Measurements from ENCODE around the gene AP3B1. TPM values are rescaled to one million over a fixed set of nuclear protein-coding genes. Genes with fewer than 3 reads are reported as not detected.

Gene AP3B1
- total RNA-seq, 1 experiment from 2014 or later: 50.3 TPM

DNA sequence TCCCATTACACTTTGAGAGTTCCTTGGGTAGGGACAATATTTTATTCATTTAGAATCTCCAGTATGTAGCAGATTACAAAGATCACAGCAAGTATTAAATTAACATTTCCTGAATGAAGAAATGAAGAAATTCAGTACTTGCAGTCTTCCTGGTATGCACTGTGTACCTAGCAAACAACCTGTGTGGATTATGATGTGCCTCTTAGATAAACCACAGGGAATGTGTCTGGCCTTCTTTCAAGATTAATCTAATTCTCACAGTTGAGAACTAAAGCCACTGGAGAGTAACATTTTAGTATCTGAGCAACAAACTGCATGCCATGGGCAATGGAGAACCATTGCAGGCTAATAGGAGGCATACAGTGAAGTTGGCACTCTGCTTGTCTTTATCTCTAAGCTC lies 199.4 kb downstream of the AP3B1 start:
- H3K27me3 Mint-ChIP-seq (ENCODE audit: low read depth): peaks cover 3% of the 10 kb centered on the region; the same call in 1 of the 2 replicates
- TF ChIP-seq FOXK1 (CRISPR knock-in tag; IDR thresholded peaks at IDR 0.05) (no peak), GRHL2 (CRISPR knock-in tag; IDR thresholded peaks at IDR 0.05; ENCODE audit: insufficient replicate concordance, severe bottlenecking) (no peak), TEAD1 (CRISPR knock-in tag; IDR thresholded peaks at IDR 0.05) (no peak), MYBL2 (CRISPR knock-in tag; IDR thresholded peaks at IDR 0.05) (no peak), GABPB1 (CRISPR knock-in tag; IDR thresholded peaks at IDR 0.05) (no peak)
- TF ChIP-seq, protein P1, sequence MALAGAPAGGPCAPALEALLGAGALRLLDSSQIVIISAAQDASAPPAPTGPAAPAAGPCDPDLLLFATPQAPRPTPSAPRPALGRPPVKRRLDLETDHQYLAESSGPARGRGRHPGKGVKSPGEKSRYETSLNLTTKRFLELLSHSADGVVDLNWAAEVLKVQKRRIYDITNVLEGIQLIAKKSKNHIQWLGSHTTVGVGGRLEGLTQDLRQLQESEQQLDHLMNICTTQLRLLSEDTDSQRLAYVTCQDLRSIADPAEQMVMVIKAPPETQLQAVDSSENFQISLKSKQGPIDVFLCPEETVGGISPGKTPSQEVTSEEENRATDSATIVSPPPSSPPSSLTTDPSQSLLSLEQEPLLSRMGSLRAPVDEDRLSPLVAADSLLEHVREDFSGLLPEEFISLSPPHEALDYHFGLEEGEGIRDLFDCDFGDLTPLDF (CRISPR knock-in tag; IDR thresholded peaks at IDR 0.05): no peak
- TF ChIP-seq, protein P2, sequence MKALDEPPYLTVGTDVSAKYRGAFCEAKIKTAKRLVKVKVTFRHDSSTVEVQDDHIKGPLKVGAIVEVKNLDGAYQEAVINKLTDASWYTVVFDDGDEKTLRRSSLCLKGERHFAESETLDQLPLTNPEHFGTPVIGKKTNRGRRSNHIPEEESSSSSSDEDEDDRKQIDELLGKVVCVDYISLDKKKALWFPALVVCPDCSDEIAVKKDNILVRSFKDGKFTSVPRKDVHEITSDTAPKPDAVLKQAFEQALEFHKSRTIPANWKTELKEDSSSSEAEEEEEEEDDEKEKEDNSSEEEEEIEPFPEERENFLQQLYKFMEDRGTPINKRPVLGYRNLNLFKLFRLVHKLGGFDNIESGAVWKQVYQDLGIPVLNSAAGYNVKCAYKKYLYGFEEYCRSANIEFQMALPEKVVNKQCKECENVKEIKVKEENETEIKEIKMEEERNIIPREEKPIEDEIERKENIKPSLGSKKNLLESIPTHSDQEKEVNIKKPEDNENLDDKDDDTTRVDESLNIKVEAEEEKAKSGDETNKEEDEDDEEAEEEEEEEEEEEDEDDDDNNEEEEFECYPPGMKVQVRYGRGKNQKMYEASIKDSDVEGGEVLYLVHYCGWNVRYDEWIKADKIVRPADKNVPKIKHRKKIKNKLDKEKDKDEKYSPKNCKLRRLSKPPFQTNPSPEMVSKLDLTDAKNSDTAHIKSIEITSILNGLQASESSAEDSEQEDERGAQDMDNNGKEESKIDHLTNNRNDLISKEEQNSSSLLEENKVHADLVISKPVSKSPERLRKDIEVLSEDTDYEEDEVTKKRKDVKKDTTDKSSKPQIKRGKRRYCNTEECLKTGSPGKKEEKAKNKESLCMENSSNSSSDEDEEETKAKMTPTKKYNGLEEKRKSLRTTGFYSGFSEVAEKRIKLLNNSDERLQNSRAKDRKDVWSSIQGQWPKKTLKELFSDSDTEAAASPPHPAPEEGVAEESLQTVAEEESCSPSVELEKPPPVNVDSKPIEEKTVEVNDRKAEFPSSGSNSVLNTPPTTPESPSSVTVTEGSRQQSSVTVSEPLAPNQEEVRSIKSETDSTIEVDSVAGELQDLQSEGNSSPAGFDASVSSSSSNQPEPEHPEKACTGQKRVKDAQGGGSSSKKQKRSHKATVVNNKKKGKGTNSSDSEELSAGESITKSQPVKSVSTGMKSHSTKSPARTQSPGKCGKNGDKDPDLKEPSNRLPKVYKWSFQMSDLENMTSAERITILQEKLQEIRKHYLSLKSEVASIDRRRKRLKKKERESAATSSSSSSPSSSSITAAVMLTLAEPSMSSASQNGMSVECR (CRISPR knock-in tag; IDR thresholded peaks at IDR 0.05; ENCODE audit: borderline replicate concordance): no peak
- TF ChIP-seq, protein P3, sequence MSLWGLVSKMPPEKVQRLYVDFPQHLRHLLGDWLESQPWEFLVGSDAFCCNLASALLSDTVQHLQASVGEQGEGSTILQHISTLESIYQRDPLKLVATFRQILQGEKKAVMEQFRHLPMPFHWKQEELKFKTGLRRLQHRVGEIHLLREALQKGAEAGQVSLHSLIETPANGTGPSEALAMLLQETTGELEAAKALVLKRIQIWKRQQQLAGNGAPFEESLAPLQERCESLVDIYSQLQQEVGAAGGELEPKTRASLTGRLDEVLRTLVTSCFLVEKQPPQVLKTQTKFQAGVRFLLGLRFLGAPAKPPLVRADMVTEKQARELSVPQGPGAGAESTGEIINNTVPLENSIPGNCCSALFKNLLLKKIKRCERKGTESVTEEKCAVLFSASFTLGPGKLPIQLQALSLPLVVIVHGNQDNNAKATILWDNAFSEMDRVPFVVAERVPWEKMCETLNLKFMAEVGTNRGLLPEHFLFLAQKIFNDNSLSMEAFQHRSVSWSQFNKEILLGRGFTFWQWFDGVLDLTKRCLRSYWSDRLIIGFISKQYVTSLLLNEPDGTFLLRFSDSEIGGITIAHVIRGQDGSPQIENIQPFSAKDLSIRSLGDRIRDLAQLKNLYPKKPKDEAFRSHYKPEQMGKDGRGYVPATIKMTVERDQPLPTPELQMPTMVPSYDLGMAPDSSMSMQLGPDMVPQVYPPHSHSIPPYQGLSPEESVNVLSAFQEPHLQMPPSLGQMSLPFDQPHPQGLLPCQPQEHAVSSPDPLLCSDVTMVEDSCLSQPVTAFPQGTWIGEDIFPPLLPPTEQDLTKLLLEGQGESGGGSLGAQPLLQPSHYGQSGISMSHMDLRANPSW (CRISPR knock-in tag; conservative IDR thresholded peaks at IDR 0.05; ENCODE audit: low read depth): no peak
- TF ChIP-seq, protein P4, sequence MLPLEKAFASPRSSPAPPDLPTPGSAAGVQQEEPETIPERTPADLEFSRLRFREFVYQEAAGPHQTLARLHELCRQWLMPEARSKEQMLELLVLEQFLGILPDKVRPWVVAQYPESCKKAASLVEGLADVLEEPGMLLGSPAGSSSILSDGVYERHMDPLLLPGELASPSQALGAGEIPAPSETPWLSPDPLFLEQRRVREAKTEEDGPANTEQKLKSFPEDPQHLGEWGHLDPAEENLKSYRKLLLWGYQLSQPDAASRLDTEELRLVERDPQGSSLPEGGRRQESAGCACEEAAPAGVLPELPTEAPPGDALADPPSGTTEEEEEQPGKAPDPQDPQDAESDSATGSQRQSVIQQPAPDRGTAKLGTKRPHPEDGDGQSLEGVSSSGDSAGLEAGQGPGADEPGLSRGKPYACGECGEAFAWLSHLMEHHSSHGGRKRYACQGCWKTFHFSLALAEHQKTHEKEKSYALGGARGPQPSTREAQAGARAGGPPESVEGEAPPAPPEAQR (CRISPR knock-in tag; IDR thresholded peaks at IDR 0.05): no peak
- TF ChIP-seq, protein P5, sequence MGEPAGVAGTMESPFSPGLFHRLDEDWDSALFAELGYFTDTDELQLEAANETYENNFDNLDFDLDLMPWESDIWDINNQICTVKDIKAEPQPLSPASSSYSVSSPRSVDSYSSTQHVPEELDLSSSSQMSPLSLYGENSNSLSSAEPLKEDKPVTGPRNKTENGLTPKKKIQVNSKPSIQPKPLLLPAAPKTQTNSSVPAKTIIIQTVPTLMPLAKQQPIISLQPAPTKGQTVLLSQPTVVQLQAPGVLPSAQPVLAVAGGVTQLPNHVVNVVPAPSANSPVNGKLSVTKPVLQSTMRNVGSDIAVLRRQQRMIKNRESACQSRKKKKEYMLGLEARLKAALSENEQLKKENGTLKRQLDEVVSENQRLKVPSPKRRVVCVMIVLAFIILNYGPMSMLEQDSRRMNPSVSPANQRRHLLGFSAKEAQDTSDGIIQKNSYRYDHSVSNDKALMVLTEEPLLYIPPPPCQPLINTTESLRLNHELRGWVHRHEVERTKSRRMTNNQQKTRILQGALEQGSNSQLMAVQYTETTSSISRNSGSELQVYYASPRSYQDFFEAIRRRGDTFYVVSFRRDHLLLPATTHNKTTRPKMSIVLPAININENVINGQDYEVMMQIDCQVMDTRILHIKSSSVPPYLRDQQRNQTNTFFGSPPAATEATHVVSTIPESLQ (CRISPR knock-in tag; IDR thresholded peaks at IDR 0.05): no peak
- TF ChIP-seq, protein P6, sequence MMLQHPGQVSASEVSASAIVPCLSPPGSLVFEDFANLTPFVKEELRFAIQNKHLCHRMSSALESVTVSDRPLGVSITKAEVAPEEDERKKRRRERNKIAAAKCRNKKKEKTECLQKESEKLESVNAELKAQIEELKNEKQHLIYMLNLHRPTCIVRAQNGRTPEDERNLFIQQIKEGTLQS (CRISPR knock-in tag; conservative IDR thresholded peaks at IDR 0.05): no peak
- ChIA-PET CTCF (no interaction called here), POLR2A (no interaction called here)
- H3K4me1 Mint-ChIP-seq: no peaks in the 10 kb centered on the region
- no peak overlapping the region for H3K27ac Mint-ChIP-seq
- H3K9me3 Mint-ChIP-seq: peaks cover 24% of the 10 kb centered on the region
- no peak for ATAC-seq
- DNase-seq (ENCODE audit: low spot score): no peak
- peaks cover 41% of the 10 kb centered on the region for H3K36me3 Mint-ChIP-seq
- no peak overlapping the region for H3K4me3 Mint-ChIP-seq

DNA sequence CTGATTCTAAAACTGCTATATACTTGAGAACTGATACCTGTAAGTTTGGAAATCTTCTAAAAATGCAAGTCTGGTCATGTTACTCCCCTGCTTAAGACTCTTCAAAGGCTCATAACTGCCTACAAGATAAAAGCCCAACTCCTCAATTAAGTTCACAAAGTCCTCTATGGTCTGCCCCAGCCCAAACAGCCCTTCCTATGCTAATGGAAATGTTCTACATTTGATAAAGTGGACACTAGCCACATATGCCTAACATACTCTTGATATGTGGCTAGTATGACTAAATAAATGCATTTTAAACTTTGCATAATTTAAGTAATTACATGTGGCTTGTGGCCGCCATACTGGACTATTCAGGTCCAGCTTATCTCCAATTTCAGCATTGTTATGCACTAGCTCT lies 204.5 kb downstream of the AP3B1 start:
- no peak overlapping the region for H3K27ac Mint-ChIP-seq
- ATAC-seq: no peak
- TF ChIP-seq ZNF317 (CRISPR knock-in tag; IDR thresholded peaks at IDR 0.05; ENCODE audit: borderline replicate concordance, low read depth) (no peak), FOXK1 (CRISPR knock-in tag; IDR thresholded peaks at IDR 0.05) (no peak), NR1H2 (CRISPR knock-in tag; IDR thresholded peaks at IDR 0.05) (no peak), SMAD4 (CRISPR knock-in tag; IDR thresholded peaks at IDR 0.05) (no peak), JAZF1 (CRISPR knock-in tag; IDR thresholded peaks at IDR 0.05) (no peak)
- TF ChIP-seq, protein P7, sequence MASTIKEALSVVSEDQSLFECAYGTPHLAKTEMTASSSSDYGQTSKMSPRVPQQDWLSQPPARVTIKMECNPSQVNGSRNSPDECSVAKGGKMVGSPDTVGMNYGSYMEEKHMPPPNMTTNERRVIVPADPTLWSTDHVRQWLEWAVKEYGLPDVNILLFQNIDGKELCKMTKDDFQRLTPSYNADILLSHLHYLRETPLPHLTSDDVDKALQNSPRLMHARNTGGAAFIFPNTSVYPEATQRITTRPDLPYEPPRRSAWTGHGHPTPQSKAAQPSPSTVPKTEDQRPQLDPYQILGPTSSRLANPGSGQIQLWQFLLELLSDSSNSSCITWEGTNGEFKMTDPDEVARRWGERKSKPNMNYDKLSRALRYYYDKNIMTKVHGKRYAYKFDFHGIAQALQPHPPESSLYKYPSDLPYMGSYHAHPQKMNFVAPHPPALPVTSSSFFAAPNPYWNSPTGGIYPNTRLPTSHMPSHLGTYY (CRISPR knock-in tag; IDR thresholded peaks at IDR 0.05): no peak
- TF ChIP-seq, protein P8, sequence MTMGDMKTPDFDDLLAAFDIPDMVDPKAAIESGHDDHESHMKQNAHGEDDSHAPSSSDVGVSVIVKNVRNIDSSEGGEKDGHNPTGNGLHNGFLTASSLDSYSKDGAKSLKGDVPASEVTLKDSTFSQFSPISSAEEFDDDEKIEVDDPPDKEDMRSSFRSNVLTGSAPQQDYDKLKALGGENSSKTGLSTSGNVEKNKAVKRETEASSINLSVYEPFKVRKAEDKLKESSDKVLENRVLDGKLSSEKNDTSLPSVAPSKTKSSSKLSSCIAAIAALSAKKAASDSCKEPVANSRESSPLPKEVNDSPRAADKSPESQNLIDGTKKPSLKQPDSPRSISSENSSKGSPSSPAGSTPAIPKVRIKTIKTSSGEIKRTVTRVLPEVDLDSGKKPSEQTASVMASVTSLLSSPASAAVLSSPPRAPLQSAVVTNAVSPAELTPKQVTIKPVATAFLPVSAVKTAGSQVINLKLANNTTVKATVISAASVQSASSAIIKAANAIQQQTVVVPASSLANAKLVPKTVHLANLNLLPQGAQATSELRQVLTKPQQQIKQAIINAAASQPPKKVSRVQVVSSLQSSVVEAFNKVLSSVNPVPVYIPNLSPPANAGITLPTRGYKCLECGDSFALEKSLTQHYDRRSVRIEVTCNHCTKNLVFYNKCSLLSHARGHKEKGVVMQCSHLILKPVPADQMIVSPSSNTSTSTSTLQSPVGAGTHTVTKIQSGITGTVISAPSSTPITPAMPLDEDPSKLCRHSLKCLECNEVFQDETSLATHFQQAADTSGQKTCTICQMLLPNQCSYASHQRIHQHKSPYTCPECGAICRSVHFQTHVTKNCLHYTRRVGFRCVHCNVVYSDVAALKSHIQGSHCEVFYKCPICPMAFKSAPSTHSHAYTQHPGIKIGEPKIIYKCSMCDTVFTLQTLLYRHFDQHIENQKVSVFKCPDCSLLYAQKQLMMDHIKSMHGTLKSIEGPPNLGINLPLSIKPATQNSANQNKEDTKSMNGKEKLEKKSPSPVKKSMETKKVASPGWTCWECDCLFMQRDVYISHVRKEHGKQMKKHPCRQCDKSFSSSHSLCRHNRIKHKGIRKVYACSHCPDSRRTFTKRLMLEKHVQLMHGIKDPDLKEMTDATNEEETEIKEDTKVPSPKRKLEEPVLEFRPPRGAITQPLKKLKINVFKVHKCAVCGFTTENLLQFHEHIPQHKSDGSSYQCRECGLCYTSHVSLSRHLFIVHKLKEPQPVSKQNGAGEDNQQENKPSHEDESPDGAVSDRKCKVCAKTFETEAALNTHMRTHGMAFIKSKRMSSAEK (CRISPR knock-in tag; IDR thresholded peaks at IDR 0.05; ENCODE audit: borderline replicate concordance): no peak

More for the DNA sequence above, 204.5 kb downstream of the AP3B1 start:
- H3K9me3 Mint-ChIP-seq: peaks cover 3% of the 10 kb centered on the region
- no peaks in the 10 kb centered on the region for H3K27me3 Mint-ChIP-seq (ENCODE audit: low read depth)
- H3K36me3 Mint-ChIP-seq: peaks cover 2% of the 10 kb centered on the region
- CTCF ChIA-PET: interaction anchor here (1.2 kb wide), 1 partner anchor 38 kb away, joined by 3 read pairs; no protein-coding TSS in a partner anchor
- no peaks in the 10 kb centered on the region for H3K4me1 Mint-ChIP-seq
- POLR2A ChIA-PET: no interaction called here
- no peak for DNase-seq (ENCODE audit: low spot score)
- H3K4me3 Mint-ChIP-seq: no peak overlapping the region
